ENCODE data around the gene KLF2.

Gene KLF2

GRCh38 chr19:16373079-16373478 lies 48.5 kb downstream of the KLF2 start:
- DNase-seq: no peak
- no peaks in the 10 kb centered on the region for H3K27me3 ChIP-seq
- intact Hi-C loops (cut with DNase I; ENCODE audit: low total_unique reads): no loop called here
- no peak overlapping the region for H3K27ac ChIP-seq
- peaks cover 0 to 4% (median 2%) of the 10 kb centered on the region in 4 donors for H3K4me1 ChIP-seq
- H3K36me3 ChIP-seq: peaks cover 25 to 67% (median 34%) of the 10 kb centered on the region in 3 donors
- no peak overlapping the region for H3K4me3 ChIP-seq
- H3K9me3 ChIP-seq: no peaks in the 10 kb centered on the region
- TF ChIP-seq CTCF (IDR thresholded peaks at IDR 0.05): no peak

DNA sequence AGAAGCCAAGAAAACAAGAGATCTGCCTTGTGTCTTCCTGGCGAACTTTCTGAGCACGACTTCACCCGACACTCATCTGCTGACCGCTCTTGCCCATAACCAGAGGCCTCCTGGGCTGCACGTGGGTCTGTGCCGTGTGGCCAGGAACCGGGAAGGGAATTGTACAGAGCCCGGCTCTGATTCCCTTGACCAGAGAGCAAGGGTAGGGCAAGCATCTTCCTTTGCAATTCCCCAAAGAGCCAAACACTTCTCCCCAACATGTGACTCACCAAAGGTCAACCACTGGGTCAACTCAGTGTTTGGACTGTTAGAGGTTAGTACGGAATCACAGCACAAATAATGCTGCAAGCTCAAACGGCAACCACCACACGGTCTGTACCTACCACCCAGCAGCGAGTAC lies 48.9 kb downstream of the KLF2 start:
- peaks cover 0 to 4% (median 2%) of the 10 kb centered on the region in 4 donors for H3K4me1 ChIP-seq
- H3K27me3 ChIP-seq: no peaks in the 10 kb centered on the region
- no peaks in the 10 kb centered on the region for H3K9me3 ChIP-seq
- no peak for TF ChIP-seq CTCF (IDR thresholded peaks at IDR 0.05)
- H3K27ac ChIP-seq: no peak overlapping the region
- intact Hi-C loops (cut with DNase I; ENCODE audit: low total_unique reads): no loop called here
- H3K36me3 ChIP-seq: peaks cover 25 to 71% (median 34%) of the 10 kb centered on the region in 3 donors
- H3K4me3 ChIP-seq: no peak overlapping the region
- peak in 1 of 2 donors; percentile 64 for DNase-seq

DNA sequence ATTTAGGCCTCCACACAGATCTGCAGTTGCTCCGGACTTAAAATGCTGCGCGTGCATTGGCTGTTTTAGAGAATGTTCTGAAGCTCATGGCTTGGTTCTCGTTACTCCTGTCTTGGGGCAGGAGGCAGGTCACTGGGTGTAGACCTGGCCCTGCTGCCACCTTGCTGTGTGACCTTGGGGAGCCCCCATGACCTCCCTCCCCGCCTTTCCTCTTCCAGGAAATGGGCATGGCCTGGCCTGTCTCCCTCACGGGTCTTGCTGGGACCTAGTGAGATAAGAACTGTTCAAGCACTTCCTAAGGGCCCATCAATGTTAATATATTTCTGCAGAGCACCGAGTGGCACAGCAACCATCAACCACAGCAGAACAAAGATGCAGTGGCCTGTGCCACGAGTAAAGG lies 49.4 kb downstream of the KLF2 start:
- H3K4me1 ChIP-seq: peaks cover 0 to 4% (median 2%) of the 10 kb centered on the region in 4 donors
- peaks cover 25 to 73% (median 34%) of the 10 kb centered on the region in 3 donors for H3K36me3 ChIP-seq
- no peaks in the 10 kb centered on the region for H3K9me3 ChIP-seq
- no peak for DNase-seq
- TF ChIP-seq CTCF (IDR thresholded peaks at IDR 0.05): no peak
- intact Hi-C loops (cut with DNase I; ENCODE audit: low total_unique reads): no loop called here
- no peak overlapping the region for H3K4me3 ChIP-seq
- H3K27ac ChIP-seq: no peak overlapping the region
- H3K27me3 ChIP-seq: no peaks in the 10 kb centered on the region

GRCh38 chr19:16374436-16374835 lies 49.8 kb downstream of the KLF2 start:
- Histone ChIP-seq H3K27ac (no peak overlapping the region), H3K9me3 (no peaks in the 10 kb centered on the region), H3K4me1 (peaks cover 0 to 4% (median 2%) of the 10 kb centered on the region in 4 donors), H3K27me3 (no peaks in the 10 kb centered on the region), H3K36me3 (peaks cover 25 to 73% (median 34%) of the 10 kb centered on the region in 3 donors), H3K4me3 (no peak overlapping the region)
- intact Hi-C loops (cut with DNase I; ENCODE audit: low total_unique reads): no loop called here
- TF ChIP-seq CTCF (IDR thresholded peaks at IDR 0.05): no peak
- no peak for DNase-seq

DNA sequence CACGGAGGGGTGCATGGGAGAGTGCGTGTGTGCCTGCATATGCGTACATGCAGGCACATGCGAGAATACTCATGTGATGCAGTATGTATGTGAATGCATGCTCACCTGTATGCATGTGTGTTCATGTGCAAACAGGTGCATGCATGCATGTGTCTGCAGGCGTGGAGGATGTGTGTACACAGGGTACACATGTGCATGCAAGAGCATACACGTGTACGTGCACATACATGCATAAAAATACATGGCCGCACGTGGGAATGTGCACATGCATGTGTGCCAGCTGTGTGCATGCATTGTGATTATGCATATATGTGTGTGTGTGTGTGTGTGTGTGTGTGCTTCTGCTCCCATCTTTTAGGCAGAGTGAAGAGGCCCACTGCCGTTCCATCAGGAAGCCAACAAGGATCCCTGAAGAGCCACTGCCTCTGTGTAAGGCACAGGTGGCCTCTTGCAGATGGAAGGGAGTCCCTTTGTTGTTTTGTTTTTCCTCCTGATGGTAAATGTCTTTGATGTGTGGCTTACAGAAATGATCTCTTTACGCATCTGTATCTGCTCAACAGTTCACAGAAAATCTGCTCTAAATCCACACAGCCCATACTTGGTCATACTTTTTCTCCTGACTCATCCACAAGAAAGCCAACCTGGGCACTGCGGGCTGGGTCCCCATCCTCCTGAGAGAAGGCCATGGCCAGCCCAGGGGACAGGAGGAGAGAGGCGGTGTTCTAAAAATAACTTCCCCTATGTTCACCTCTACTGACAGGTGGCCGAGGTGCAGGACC lies 50.7 kb downstream of the KLF2 start:
- Histone ChIP-seq H3K27me3 (no peaks in the 10 kb centered on the region), H3K9me3 (no peaks in the 10 kb centered on the region), H3K36me3 (peaks cover 25 to 73% (median 34%) of the 10 kb centered on the region in 3 donors), H3K27ac (no peak overlapping the region), H3K4me1 (peaks cover 0 to 4% (median 2%) of the 10 kb centered on the region in 4 donors), H3K4me3 (no peak overlapping the region)
- no peak for TF ChIP-seq CTCF (IDR thresholded peaks at IDR 0.05)
- intact Hi-C loops (cut with DNase I; ENCODE audit: low total_unique reads): loop anchor here (5.0 kb wide), 1 partner anchor 38 kb away; no protein-coding TSS in a partner anchor
- DNase-seq: no peak

Data from tibial artery (tissue), 4 donors.